Kidney epithelial cell (primary cell): ENCODE results near the gene KRTAP17-1. TPM values are rescaled to one million over a fixed set of nuclear protein-coding genes. Genes with fewer than 3 reads are reported as not detected.

Experiments
- DNase-seq: peaks from one replicate; pipeline ENCODE4 v3.0.0-alpha.2; 2010; ENCODE audit warnings: low read depth
- H3K27me3 ChIP-seq: 2 replicates; pipeline ENCODE4 v1.6.0; 2011; ENCODE audit warnings: low read length; ENCODE audit not compliant: control insufficient read depth, insufficient read depth
- H3K36me3 ChIP-seq: 2 replicates; pipeline ENCODE4 v1.5.1; 2011; ENCODE audit warnings: low read length; ENCODE audit not compliant: control insufficient read depth, insufficient read depth
- H3K4me3 ChIP-seq: 2 replicates; pipeline ENCODE4 v1.5.1; 2011; ENCODE audit warnings: low read depth, mild to moderate bottlenecking, control low read depth, low read length
- CTCF ChIP-seq: IDR thresholded peaks from 2 replicates; pipeline ENCODE4 v1.5.1; 2011; ENCODE audit warnings: mild to moderate bottlenecking, moderate library complexity, low read length, control low read depth, inconsistent platforms; ENCODE audit not compliant: insufficient read depth, poor library complexity, severe bottlenecking
- total RNA-seq: library from RNA; depleted of rRNA; stranded (reverse); fragments of >200 nt; gene quantifications from 2 replicates; pipeline ENCODE4 v1.2.3, GENCODE V29; 2015

The KRTAP17-1 gene
- total RNA-seq, 1 donor from 2014 or later: not detected

- Histone ChIP-seq H3K4me3 (no peak overlapping the region), H3K36me3 (no peaks in the 10 kb centered on the region), H3K27me3 (no peaks in the 10 kb centered on the region)
- no peak for DNase-seq
- no peak for TF ChIP-seq CTCF
These were observed 19.1 kb upstream of the KRTAP17-1 start for GRCh38 chr17:41334385-41335305.

GRCh38 chr17:41333836-41334235 lies 18.3 kb upstream of the KRTAP17-1 start:
- DNase-seq: no peak
- no peak overlapping the region for H3K4me3 ChIP-seq
- H3K27me3 ChIP-seq: no peaks in the 10 kb centered on the region
- TF ChIP-seq CTCF: no peak
- no peaks in the 10 kb centered on the region for H3K36me3 ChIP-seq

- no peaks in the 10 kb centered on the region for H3K27me3 ChIP-seq
- H3K36me3 ChIP-seq: no peaks in the 10 kb centered on the region
- no peak for TF ChIP-seq CTCF
- no peak for DNase-seq
- no peak overlapping the region for H3K4me3 ChIP-seq
These were observed 17.6 kb upstream of the KRTAP17-1 start for GRCh38 chr17:41333098-41333497.

GRCh38 chr17:41332239-41332638 lies 16.7 kb upstream of the KRTAP17-1 start:
- H3K36me3 ChIP-seq: no peaks in the 10 kb centered on the region
- DNase-seq: no peak
- TF ChIP-seq CTCF: no peak
- no peaks in the 10 kb centered on the region for H3K27me3 ChIP-seq
- H3K4me3 ChIP-seq: no peak overlapping the region

GRCh38 chr17:41331606-41332005 lies 16.1 kb upstream of the KRTAP17-1 start:
- DNase-seq: no peak
- Histone ChIP-seq H3K27me3 (no peaks in the 10 kb centered on the region), H3K36me3 (no peaks in the 10 kb centered on the region), H3K4me3 (no peak overlapping the region)
- TF ChIP-seq CTCF: no peak
